ENCODE measurements around the gene ZNF536. TPM values are rescaled to one million over a fixed set of nuclear protein-coding genes. Genes with fewer than 3 reads are reported as not detected.

The ZNF536 gene
- total RNA-seq, 1 experiment from 2014 or later, result not detected

DNA sequence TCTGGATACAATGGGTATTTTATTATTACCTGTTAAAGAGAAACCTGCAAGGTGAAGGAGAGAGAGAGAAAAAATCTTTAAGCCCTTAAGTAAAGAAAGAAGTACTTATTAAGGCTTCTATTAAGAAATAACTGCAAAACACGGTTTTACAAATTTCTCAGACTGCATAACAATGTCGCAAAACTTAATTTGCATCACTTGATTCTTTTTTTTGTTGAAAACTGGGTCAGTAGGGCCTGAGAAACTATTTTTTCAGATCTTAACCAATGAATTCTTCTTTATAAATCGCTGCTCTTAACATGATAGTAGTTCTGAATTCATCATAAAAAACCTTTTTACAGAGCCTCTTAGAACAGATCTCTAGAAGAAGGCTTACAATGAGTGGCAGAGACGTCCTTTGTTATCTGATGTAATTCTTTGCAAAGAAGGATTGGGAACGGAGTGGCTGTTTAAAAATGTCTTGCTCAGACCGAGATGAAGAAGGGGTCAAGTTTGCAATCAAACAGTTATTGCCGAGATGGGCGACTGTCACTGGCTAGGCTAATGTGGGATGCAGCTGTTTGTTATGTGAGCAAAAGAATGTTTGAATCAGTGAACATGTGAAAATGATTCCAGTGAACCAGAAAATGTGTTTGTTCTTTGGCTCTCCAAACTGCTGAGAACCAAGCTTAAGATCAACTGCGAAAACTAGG lies 76.3 kb downstream of the ZNF536 start:
- no TSS peak for BruUV-seq (replicated peaks)
- ATAC-seq, result no peak
- Histone ChIP-seq H3K9me3 (ENCODE audit: low read length) (no peaks in the 10 kb centered on the region), H3K27me3 (ENCODE audit: low read length) (peaks cover 45% of the 10 kb centered on the region), H3K4me3 (ENCODE audit: low read length) (no peak overlapping the region), H3K79me2 (ENCODE audit: low read length) (no peaks in the 10 kb centered on the region), H3F3A (ENCODE audit: low read length, unreplicated experiment) (no peaks in the 10 kb centered on the region), H3K36me3 (ENCODE audit: low read depth, low read length) (no peaks in the 10 kb centered on the region), H3K4me2 (ENCODE audit: low read length) (no peak overlapping the region), H2AFZ (ENCODE audit: low read length) (no peak overlapping the region), H3K4me1 (ENCODE audit: insufficient read depth, low read length) (no peaks in the 10 kb centered on the region), H3K27ac (ENCODE audit: low read length) (no peak overlapping the region), H4K20me1 (ENCODE audit: low read length) (no peaks in the 10 kb centered on the region), H3K9me2 (replicated peaks; ENCODE audit: low read length) (no peaks in the 10 kb centered on the region), H3K9ac (ENCODE audit: low read length) (no peak overlapping the region)
- TF ChIP-seq, protein P1, sequence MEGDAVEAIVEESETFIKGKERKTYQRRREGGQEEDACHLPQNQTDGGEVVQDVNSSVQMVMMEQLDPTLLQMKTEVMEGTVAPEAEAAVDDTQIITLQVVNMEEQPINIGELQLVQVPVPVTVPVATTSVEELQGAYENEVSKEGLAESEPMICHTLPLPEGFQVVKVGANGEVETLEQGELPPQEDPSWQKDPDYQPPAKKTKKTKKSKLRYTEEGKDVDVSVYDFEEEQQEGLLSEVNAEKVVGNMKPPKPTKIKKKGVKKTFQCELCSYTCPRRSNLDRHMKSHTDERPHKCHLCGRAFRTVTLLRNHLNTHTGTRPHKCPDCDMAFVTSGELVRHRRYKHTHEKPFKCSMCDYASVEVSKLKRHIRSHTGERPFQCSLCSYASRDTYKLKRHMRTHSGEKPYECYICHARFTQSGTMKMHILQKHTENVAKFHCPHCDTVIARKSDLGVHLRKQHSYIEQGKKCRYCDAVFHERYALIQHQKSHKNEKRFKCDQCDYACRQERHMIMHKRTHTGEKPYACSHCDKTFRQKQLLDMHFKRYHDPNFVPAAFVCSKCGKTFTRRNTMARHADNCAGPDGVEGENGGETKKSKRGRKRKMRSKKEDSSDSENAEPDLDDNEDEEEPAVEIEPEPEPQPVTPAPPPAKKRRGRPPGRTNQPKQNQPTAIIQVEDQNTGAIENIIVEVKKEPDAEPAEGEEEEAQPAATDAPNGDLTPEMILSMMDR (conservative IDR thresholded peaks at IDR 0.05; ENCODE audit: low read depth, low read length), result no peak
- TF ChIP-seq EZH2phosphoT487 (IDR thresholded peaks at IDR 0.05; ENCODE audit: borderline replicate concordance, low read length), result no peak
- no peak for TF ChIP-seq EZH2 (IDR thresholded peaks at IDR 0.05; ENCODE audit: low read length, unreplicated experiment)
- ChIA-PET POLR2A (ENCODE audit: unreplicated experiment) (no interaction called here), CTCF (no interaction called here)
- intact Hi-C loops (cut with micrococcal nuclease), result no loop called here
- DNase-seq, result no peak

DNA sequence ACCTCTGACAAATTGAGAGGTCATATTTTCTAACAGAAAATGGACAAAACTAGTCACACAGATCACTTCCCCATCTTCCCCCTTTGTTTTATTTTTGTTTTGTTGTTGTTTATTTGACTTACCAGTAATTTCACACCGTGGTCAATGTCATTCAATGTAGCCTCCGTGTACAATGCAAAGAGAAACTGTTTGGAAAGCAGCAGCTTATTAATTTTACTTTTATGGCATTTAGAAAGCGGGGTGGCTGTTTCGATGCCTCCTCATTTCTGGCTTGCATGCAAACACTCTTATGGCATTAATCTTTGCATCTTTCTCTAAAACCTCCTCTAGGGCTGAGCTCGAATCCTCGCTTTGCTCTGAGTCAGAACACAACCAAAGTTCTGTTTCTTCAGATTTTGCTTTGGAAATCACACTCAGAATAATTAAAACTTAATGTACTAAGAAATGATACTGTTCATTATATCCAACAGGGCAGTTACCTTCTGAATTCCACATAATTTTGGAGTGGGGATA lies 77.0 kb downstream of the ZNF536 start:
- Histone ChIP-seq H2AFZ (ENCODE audit: low read length) (no peak overlapping the region), H3K79me2 (ENCODE audit: low read length) (no peaks in the 10 kb centered on the region), H3F3A (ENCODE audit: low read length, unreplicated experiment) (no peaks in the 10 kb centered on the region), H3K9me2 (replicated peaks; ENCODE audit: low read length) (no peaks in the 10 kb centered on the region), H3K9me3 (ENCODE audit: low read length) (no peaks in the 10 kb centered on the region), H3K4me3 (ENCODE audit: low read length) (no peak overlapping the region), H3K27ac (ENCODE audit: low read length) (no peak overlapping the region), H3K4me1 (ENCODE audit: insufficient read depth, low read length) (no peaks in the 10 kb centered on the region), H3K9ac (ENCODE audit: low read length) (no peak overlapping the region), H4K20me1 (ENCODE audit: low read length) (no peaks in the 10 kb centered on the region), H3K4me2 (ENCODE audit: low read length) (no peak overlapping the region), H3K36me3 (ENCODE audit: low read depth, low read length) (no peaks in the 10 kb centered on the region), H3K27me3 (ENCODE audit: low read length) (peaks cover 45% of the 10 kb centered on the region)
- no peak for ATAC-seq
- intact Hi-C loops (cut with micrococcal nuclease), result no loop called here
- TF ChIP-seq EZH2 (IDR thresholded peaks at IDR 0.05; ENCODE audit: low read length, unreplicated experiment), result no peak
- no peak for TF ChIP-seq EZH2phosphoT487 (IDR thresholded peaks at IDR 0.05; ENCODE audit: borderline replicate concordance, low read length)
- TF ChIP-seq, protein P1 (conservative IDR thresholded peaks at IDR 0.05; ENCODE audit: low read depth, low read length), result no peak
- BruUV-seq (replicated peaks), result no TSS peak
- ChIA-PET POLR2A (ENCODE audit: unreplicated experiment) (no interaction called here), CTCF (no interaction called here)
- no peak for DNase-seq

DNA sequence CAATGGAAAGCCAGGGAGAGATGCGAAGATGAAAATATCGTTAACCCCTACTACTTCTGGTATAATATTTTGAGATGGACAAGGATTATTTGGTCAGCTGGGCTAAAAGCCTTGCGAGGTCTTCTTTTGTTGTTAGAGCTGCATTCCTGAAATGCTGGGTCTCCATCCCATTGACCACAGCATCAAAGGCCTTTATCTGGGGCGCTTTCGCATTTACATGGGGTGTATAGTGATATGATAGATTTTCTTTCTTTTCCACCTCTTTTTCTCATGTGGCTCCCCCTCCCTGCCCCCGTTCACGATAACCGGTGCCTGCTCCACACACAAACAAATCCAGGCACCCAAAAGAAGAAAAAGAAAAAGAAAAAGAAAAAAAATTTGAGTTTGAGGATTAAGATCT lies 77.5 kb downstream of the ZNF536 start:
- no peak for ATAC-seq
- Histone ChIP-seq H3K4me3 (ENCODE audit: low read length) (no peak overlapping the region), H3K4me1 (ENCODE audit: insufficient read depth, low read length) (no peaks in the 10 kb centered on the region), H3K9ac (ENCODE audit: low read length) (no peak overlapping the region), H3K79me2 (ENCODE audit: low read length) (no peaks in the 10 kb centered on the region), H3K27ac (ENCODE audit: low read length) (no peak overlapping the region), H3K9me3 (ENCODE audit: low read length) (no peaks in the 10 kb centered on the region), H4K20me1 (ENCODE audit: low read length) (no peaks in the 10 kb centered on the region), H2AFZ (ENCODE audit: low read length) (no peak overlapping the region), H3K27me3 (ENCODE audit: low read length) (peaks cover 45% of the 10 kb centered on the region), H3K4me2 (ENCODE audit: low read length) (no peak overlapping the region), H3K36me3 (ENCODE audit: low read depth, low read length) (no peaks in the 10 kb centered on the region), H3K9me2 (replicated peaks; ENCODE audit: low read length) (no peaks in the 10 kb centered on the region), H3F3A (ENCODE audit: low read length, unreplicated experiment) (no peaks in the 10 kb centered on the region)
- TF ChIP-seq EZH2phosphoT487 (IDR thresholded peaks at IDR 0.05; ENCODE audit: borderline replicate concordance, low read length), result no peak
- TF ChIP-seq, protein P1 (conservative IDR thresholded peaks at IDR 0.05; ENCODE audit: low read depth, low read length), result no peak
- TF ChIP-seq EZH2 (IDR thresholded peaks at IDR 0.05; ENCODE audit: low read length, unreplicated experiment), result no peak
- intact Hi-C loops (cut with micrococcal nuclease), result no loop called here
- CTCF ChIA-PET, result no interaction called here
- no TSS peak for BruUV-seq (replicated peaks)
- DNase-seq, result no peak
- POLR2A ChIA-PET (ENCODE audit: unreplicated experiment), result no interaction called here
